HG03460 (cell line): ENCODE data around the gene EIF3L.
"Not testable (repeated sequence)": the region's sequence is repeated elsewhere in the genome, so short reads cannot be mapped to it uniquely, and the experiment has no call there.

Experiments
- ATAC-seq: cut with Tn5 transposase; IDR thresholded peaks from one replicate; pipeline ENCODE4 v1.9.1; 2021; ENCODE audit not compliant: unreplicated experiment

Gene EIF3L

DNA sequence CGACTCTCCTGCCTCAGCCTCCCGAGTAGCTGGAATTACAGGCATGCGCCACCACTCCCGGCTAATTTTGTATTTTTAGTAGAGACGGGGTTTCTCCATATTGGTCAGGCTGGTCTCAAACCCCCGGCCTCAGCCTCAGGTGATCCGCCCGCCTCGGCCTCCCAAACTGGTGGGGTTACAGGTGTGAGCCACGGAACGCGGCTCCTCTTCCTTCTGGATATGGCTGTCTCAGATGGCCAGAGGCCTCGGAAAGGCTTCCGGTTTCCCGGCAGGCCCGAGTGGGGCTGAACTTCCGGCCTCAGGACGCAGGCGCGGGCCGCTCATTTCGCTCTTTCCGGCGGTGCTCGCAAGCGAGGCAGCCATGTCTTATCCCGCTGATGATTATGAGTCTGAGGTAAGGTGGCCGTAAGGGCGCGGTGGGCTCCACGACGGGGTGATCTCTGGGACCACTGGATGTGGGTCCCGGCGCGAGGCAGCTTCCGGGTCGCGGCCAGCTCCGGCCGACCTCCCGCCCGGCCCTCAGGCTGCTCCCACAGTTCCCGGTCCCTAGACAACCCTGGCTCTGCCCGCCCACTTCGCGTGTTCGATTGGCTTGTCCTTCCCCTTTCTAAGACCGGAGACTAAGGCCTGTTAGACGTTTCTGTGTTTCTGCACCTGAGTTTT is at the start of gene EIF3L:
Gene EIF3L, plus strand, starts transcription at position 331 of the 663 bp plus-strand sequence. Its CDS starts 31 bp downstream, at position 362.
- ATAC-seq, result peak; percentile 57

DNA sequence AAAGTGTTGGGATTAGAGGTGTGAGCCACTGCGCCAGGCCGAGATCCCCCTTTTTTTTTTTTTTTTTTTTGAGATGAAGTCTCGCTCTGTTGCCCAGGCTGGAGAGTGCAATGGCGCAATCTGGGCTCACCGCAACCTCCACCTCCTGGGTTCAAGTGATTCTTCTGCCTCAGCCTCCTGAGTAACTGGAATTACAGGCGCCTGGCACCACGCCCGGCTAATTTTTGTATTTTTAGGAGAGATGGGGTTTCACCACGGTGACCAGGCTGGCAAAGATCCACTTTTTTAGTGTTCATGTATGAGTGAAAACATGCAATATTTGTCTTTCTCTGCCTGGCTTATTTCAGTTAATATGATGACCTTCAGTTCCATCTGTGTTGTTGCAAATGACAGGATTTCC is 49.2 kb upstream of the EIF3L start:
- not testable (repeated sequence) for ATAC-seq

DNA sequence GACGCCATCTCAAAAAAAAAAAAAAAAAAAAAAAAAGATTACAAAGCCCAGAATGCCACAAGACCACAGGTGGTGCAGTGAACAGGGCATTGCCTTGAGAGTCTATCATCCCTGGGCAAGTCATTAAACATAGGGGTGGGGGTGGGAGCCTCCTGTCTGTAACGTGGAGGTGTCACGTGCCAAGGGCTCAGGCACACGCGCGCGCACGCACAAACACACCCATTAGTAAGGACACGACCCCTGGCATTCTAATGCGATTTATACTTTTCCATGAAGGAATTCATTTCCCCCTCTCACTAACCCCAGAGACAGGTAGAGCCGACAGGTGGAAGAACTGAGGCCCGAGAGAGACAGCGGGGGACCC is 47.3 kb upstream of the EIF3L start:
- no peak for ATAC-seq

GRCh38 chr22:37802310-37803194 is 46.7 kb upstream of the EIF3L start:
- ATAC-seq, result no peak

GRCh38 chr22:37803195-37803638 is 46.0 kb upstream of the EIF3L start:
- no peak for ATAC-seq

DNA sequence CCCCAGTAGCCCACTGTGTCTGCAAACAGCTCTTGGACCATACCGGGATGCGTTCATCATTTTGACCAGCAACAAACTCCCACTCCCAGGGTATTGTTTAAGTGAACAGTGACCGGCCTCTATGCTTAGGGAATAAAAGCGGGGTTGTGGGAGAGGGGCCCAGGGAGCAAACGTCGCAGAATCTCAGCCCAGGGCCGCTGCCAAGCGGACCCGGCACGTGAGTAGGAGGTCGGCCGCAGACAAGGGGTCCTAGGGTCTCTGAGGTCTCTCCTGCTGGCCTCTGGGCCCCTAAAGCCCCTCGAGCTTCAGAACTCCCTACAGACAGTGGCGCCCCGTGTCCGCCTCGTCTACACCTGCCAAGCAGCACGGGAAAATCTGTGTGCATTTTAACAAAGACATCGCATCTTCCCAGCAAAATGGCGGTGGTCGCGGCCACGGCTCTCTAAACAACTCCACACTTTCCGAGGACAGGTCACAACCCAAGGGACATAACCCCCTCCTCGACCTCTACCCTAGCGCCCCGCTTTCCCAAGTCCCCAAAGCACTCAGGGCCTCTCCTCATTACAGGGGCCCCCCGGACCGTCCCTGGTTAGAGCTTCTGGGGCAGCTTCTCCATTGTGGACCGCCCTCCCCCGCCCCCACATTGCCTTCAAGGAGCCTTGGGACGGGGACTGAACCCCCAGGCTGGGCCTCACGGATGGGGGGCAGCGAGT is 45.4 kb upstream of the EIF3L start:
- no peak for ATAC-seq

DNA sequence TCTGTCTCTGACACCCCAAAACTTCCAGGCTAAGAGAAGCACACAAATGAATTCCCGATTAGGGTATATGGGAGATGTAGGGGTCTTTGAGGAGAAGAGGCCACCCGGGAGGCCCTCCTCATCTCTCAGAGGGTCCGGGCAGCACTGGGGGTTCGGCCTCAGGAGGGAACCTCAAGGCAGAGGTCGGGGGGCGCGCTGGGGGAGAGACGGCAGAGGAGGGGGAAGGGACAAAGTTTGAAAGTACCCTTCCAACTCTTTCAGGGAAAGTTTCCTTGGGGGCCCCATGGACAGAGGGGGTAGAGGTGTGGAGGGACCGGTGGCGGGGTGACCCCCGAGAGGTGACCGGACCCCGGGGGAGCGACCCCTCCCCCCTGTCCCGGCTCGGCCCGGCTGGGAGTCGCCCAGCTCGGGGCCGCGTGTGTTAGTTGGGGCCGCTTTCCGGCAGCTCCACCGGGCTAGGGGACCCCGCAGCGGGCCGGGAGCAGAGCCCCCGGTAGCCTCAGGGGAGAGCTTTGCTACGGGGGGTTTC is 44.8 kb upstream of the EIF3L start:
- no peak for ATAC-seq

GRCh38 chr22:37804881-37805809 is 44.1 kb upstream of the EIF3L start:
- ATAC-seq, result no peak

DNA sequence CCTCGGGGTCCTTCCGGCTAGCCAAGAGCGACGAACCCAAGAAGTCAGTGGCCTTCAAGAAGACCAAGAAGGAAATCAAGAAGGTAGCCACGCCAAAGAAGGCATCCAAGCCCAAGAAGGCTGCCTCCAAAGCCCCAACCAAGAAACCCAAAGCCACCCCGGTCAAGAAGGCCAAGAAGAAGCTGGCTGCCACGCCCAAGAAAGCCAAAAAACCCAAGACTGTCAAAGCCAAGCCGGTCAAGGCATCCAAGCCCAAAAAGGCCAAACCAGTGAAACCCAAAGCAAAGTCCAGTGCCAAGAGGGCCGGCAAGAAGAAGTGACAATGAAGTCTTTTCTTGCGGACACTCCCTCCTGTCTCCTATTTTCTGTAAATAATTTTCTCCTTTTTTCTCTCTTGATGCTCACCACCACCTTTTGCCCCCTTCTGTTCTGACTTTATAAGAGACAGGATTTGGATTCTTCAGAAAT is 43.4 kb upstream of the EIF3L start:
- no peak for ATAC-seq

GRCh38 chr22:37806409-37807333 is 42.5 kb upstream of the EIF3L start:
- no peak for ATAC-seq

DNA sequence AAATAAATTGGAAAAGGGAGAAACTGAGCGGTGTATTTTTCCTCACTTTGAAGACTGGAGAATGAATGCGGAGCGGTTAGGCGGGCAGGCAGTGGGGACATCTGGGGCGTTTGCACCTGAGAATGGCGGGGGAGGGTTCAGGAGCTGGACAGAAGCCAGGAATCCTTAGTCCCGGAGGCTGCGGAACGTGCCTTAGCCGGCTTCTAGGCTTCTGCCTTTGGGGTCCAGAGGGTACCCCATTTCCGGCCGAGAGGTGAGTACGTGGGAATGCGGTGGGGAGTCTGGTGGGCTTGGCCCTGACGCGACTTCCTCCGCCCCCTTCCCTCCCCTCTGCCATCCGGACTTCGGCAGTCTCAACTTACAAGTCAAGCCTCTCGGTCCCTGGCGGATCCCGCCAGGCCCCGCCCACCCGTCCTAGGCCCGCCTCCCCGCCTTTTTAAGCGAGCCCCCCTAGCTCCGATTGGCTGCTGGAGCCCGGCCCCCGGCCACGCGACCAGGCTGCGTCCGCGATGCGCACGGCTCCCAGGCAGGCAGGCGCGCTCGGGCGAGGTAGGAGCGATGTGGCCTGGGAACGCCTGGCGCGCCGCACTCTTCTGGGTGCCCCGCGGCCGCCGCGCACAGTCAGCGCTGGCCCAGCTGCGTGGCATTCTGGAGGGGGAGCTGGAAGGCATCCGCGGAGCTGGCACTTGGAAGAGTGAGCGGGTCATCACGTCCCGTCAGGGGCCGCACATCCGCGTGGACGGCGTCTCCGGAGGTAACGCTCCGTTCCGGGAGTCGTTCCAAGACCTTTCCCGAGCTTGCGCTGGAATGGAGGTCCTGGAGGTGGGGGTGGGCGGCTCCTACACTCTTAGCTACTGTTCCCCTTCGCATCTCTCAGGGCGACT is 41.6 kb upstream of the EIF3L start, which contains the start of gene GCAT:
Gene GCAT, plus strand, starts transcription at position 525 of the 884 bp plus-strand sequence. Its CDS starts 34 bp downstream, at position 559.
- peak; percentile 76 for ATAC-seq

DNA sequence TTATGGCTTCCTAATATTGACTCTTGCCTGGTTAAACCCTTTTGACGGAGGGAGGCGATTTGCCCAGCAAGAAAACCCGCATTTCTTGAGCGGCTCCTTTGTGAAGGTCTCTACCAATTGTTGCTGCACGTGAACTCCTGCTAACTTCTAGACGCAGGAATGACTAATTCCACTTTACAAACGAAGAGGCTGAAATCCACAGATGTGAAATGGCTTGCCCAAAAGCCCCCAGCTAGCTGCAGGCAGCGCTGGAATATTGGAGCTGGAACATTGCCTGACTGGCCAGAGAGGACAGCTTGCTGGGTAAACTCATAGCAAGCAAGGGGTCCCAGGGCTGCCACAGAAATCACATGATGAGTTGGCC is 40.9 kb upstream of the EIF3L start:
- no peak for ATAC-seq

DNA sequence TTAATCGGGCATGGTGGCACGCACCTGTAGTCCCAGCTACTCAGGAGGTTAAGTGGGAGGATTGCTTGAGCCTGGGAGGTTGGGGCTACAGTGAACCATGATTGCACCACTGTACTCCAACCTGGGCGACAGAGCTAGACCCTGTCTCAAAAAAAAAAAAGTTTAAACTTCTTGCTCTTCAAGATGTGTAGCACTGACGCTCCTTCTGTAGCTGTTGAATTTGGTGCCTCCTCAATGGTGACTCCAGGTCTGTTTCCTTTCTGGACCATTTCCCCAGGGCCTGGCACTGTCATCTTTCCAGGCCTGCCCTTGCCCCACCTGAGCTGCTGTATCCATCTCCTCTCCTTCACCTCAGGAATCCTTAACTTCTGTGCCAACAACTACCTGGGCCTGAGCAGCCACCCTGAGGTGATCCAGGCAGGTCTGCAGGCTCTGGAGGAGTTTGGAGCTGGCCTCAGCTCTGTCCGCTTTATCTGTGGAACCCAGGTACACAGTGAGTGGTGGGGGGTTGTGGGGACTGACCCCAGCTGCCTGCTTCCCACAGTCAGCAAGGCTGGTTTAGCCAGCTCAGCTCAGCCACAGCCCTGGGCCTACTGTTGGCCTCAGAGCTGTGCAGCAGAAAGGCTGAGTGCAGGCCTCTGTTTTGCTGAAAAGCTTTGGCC is 39.4 kb upstream of the EIF3L start:
- ATAC-seq, result no peak

- ATAC-seq, result no peak
Measured at GRCh38 chr22:37811867-37812266, 37.4 kb upstream of the EIF3L start.

DNA sequence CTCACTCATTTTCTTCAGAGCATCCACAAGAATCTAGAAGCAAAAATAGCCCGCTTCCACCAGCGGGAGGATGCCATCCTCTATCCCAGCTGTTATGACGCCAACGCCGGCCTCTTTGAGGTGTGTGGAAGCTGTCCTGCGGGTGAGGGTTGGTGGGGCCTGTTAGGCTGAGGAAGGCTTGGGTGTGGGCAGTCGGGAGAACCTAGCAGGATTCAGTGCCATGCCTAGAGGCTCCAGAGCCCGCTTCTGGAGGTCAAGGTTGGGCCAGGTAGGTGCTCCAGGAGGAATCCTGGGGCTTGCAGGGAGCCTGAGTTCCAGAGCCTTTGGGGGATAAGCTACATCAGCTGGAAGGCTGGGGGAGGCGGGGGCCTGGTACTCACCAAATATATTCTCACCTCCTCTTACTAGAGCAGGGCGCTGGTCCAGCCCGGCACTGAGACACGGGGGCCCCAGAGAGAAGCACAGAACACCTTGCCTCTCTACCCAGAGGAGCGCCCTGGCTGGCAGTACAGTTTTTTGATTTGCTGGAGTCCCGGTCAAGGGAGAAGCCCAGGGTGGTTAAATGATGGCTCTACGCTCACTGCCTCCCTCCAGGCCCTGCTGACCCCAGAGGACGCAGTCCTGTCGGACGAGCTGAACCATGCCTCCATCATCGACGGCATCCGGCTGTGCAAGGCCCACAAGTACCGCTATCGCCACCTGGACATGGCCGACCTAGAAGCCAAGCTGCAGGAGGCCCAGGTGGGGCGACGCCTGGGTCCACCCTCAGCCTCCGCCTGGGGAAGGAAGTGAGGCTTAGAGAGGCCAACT is 36.1 kb upstream of the EIF3L start:
- ATAC-seq, result no peak

DNA sequence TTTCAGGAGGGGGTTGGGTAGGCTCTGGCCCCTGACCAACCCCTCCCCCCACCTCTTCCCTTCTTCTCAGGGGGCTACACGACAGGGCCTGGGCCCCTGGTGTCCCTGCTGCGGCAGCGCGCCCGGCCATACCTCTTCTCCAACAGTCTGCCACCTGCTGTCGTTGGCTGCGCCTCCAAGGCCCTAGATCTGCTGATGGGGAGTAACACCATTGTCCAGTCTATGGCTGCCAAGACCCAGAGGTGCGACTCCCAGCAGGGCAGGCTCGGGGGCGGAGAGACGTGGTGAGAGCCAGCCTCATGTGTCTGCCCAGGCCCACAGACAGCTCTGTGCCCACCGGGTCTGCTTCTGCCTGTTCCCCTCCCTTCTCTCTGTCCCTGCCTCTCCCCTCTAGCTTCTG is 33.6 kb upstream of the EIF3L start:
- ATAC-seq, result no peak
